Endothelial cell of umbilical vein (primary cell): ENCODE data around the gene HHATL. TPM values are rescaled to one million over a fixed set of nuclear protein-coding genes. Genes with fewer than 3 reads are reported as not detected.
A peak's percentile ranks its signal among the peaks of the same experiment; 100 is the strongest.

ENCODE experiments used
- BruUV-seq: library from RNA; stranded (reverse); fragments of 400-500 nt; replicated peaks from 2 replicates; lab custom pipeline; 2021; lab: Mats Ljungman, UMichigan
- CTCF ChIA-PET: fragments of 300-600, 350-600 bp; sonication (Branson Sonifier 250); formaldehyde crosslinking; loops from one replicate; lab custom pipeline; 2021; ENCODE audit warnings: antibody characterized with exemption, inconsistent platforms; lab: Charles Lee
- POLR2A ChIA-PET: fragments of 300-600, 350-600 bp; sonication (Branson Sonifier 250); formaldehyde crosslinking; loops from one replicate; lab custom pipeline; 2021; ENCODE audit warnings: antibody characterized with exemption, inconsistent platforms; lab: Charles Lee
- DNase-seq: peaks from one replicate; pipeline ENCODE4 v3.0.0-alpha.2; 2011; ENCODE audit warnings: low read depth, low spot score
- FAIRE-seq: peaks from 2 replicates; lab custom pipeline; 2011; peaks lifted over from hg19 to GRCh38; lab: Jason Lieb, UNC
- H2AFZ ChIP-seq: 2 replicates; pipeline ENCODE4 v1.6.0; 2012; ENCODE audit warnings: low read depth, low read length, control low read depth, inconsistent platforms
- H3K27ac ChIP-seq: 2 replicates; pipeline ENCODE4 v1.5.1; 2011; ENCODE audit warnings: low read depth, mild to moderate bottlenecking, control low read depth, low read length, moderate library complexity; ENCODE audit not compliant: insufficient read depth
- H3K27me3 ChIP-seq, 2 experiments: 2 replicates each; pipeline versions ENCODE4 v1.6.0 to v1.6.1; 2011; ENCODE audit warnings: low read length in 2 of 2, mixed read lengths in 1 of 2; ENCODE audit not compliant: control insufficient read depth in 2 of 2, insufficient read depth in 2 of 2
- H3K36me3 ChIP-seq, 2 experiments: 2 replicates in 1 of 2; 3 replicates in 1 of 2; pipeline ENCODE4 v1.5.1; 2011; ENCODE audit warnings: low read length in 2 of 2, mild to moderate bottlenecking in 1 of 2, moderate library complexity in 1 of 2; ENCODE audit not compliant: control insufficient read depth in 2 of 2, insufficient read depth in 2 of 2; ENCODE audit errors: extremely low read depth in 1 of 2
- H3K4me1 ChIP-seq: 3 replicates; pipeline ENCODE4 v1.5.1; 2011; ENCODE audit warnings: mild to moderate bottlenecking, low read length; ENCODE audit not compliant: control insufficient read depth, insufficient read depth; ENCODE audit errors: extremely low read depth
- H3K4me2 ChIP-seq: 2 replicates; pipeline ENCODE4 v1.6.1; 2011; ENCODE audit warnings: low read length, control low read depth, mixed read lengths; ENCODE audit not compliant: insufficient read depth
- H3K4me3 ChIP-seq, 3 experiments: fragments of 200-600 bp in 1 of 3; sonication (generic), shearing (Covaris generic) in 1 of 3; replicated peaks in 1 of 3; 2 replicates each; pipeline ENCODE4 v1.5.1; 2011 to 2016; ENCODE audit warnings: control low read depth in 3 of 3, low read length in 3 of 3, mild to moderate bottlenecking in 2 of 3, inconsistent platforms in 1 of 3, low read depth in 1 of 3, moderate library complexity in 1 of 3; ENCODE audit not compliant: insufficient read depth in 1 of 3
- H3K79me2 ChIP-seq: 2 replicates; pipeline ENCODE4 v1.6.0; 2012; ENCODE audit warnings: low read length, inconsistent platforms; ENCODE audit not compliant: control insufficient read depth, insufficient read depth
- H3K9ac ChIP-seq: replicated peaks from 2 replicates; pipeline ENCODE3; 2011; ENCODE audit warnings: low read length, control low read depth; ENCODE audit not compliant: insufficient read depth; ENCODE audit errors: extremely low read depth
- H3K9me1 ChIP-seq: replicated peaks from 3 replicates; pipeline ENCODE4 v1.6.0; 2011; ENCODE audit warnings: mild to moderate bottlenecking, low read length; ENCODE audit not compliant: control insufficient read depth, insufficient read depth; ENCODE audit errors: extremely low read depth
- H3K9me3 ChIP-seq: replicated peaks from 2 replicates; pipeline ENCODE4 v1.5.1; 2012; ENCODE audit warnings: low read length, inconsistent platforms; ENCODE audit not compliant: control insufficient read depth, insufficient read depth
- H4K20me1 ChIP-seq: replicated peaks from 2 replicates; pipeline ENCODE3; 2011; ENCODE audit warnings: mild to moderate bottlenecking, low read length; ENCODE audit not compliant: control insufficient read depth, insufficient read depth; ENCODE audit errors: extremely low read depth
- CTCF ChIP-seq, 2 donors: IDR thresholded peaks; 1 replicate in 1 of 2; 2 replicates in 1 of 2; pipeline ENCODE4 v1.5.1; 2011; ENCODE audit warnings: low read length in 2 of 2, mild to moderate bottlenecking in 2 of 2, moderate library complexity in 2 of 2, control low read depth in 1 of 2, inconsistent platforms in 1 of 2, low read depth in 1 of 2; ENCODE audit not compliant: insufficient read depth in 1 of 2; ENCODE audit errors: extremely low read depth in 1 of 2
- FOS ChIP-seq: IDR thresholded peaks from 2 replicates; pipeline ENCODE4 v1.6.1; 2011; ENCODE audit warnings: mild to moderate bottlenecking, low read length, moderate library complexity, borderline replicate concordance; ENCODE audit not compliant: insufficient read depth
- GATA2 ChIP-seq: IDR thresholded peaks from 2 replicates; pipeline ENCODE4 v1.7.0; 2011; ENCODE audit warnings: low read depth, mild to moderate bottlenecking, moderate library complexity, mixed read lengths, low read length; ENCODE audit not compliant: insufficient read length, insufficient read depth
- JUN ChIP-seq: IDR thresholded peaks from 2 replicates; pipeline ENCODE4 v1.6.1; 2011; ENCODE audit warnings: borderline replicate concordance, low read depth; ENCODE audit not compliant: insufficient read length, insufficient read depth
- MAX ChIP-seq: IDR thresholded peaks from 2 replicates; pipeline ENCODE4 v1.6.1; 2011; ENCODE audit not compliant: insufficient read depth, insufficient read length
- MYC ChIP-seq: IDR thresholded peaks from one replicate; pipeline ENCODE4 v1.6.1; 2011; ENCODE audit warnings: mild to moderate bottlenecking, low read depth, low read length
- POLR2A ChIP-seq: IDR thresholded peaks from 2 replicates; pipeline ENCODE4 v1.6.1; 2012; ENCODE audit warnings: low read depth, mild to moderate bottlenecking, control low read depth, low read length
- POLR2AphosphoS5 ChIP-seq: IDR thresholded peaks from 2 replicates; pipeline ENCODE4 v1.6.1; 2012; ENCODE audit warnings: low read depth, mild to moderate bottlenecking, control low read depth, low read length, moderate library complexity; ENCODE audit not compliant: insufficient read depth
- dilution Hi-C: fragments of 300-500 bp; cut with MboI; formaldehyde crosslinking; loops from one replicate; pipeline ENCODE4 v1.15.0; 2019; ENCODE audit warnings: low sequenced_read_pairs; ENCODE audit not compliant: extremely low pct_ligation_motif_present
- intact Hi-C: fragments of 100-400 bp; cut with micrococcal nuclease; formaldehyde crosslinking; loops from one replicate; pipeline ENCODE4 v1.10.0; 2022
- polyA plus RNA-seq, 4 experiments: library from polyadenylated mRNA; depleted of rRNA in 3 of 4; stranded (reverse) in 3 of 4; unstranded in 1 of 4; fragments of >200 nt; gene quantifications; 2 replicates each; pipeline versions ENCODE4 v1.2.1 to v1.2.3, GENCODE V29; 2011 to 2012; ENCODE audit warnings: missing spikeins in 1 of 4
- total RNA-seq: library from RNA; stranded (reverse); gene quantifications from 2 replicates; pipeline ENCODE4 v1.2.3, GENCODE V29; 2021

HHATL gene
- total and polyA plus RNA-seq, 2 donors (not counting 3 experiments of a cell fraction or from before 2014, with no cell fraction given): not detected

GRCh38 chr3:42665050-42665878 lies 37.3 kb downstream of the HHATL start:
- Histone ChIP-seq H2AFZ (no peak overlapping the region), H3K4me2 (no peak overlapping the region), H3K27ac (no peak overlapping the region), H3K9me3 (no peaks in the 10 kb centered on the region), H3K9me1 (no peaks in the 10 kb centered on the region), H3K4me3 (no peak overlapping the region), H3K9ac (no peak overlapping the region), H3K79me2 (no peaks in the 10 kb centered on the region), H3K36me3 (peaks cover 0 to 2% of the 10 kb centered on the region in 2 experiments), H4K20me1 (no peaks in the 10 kb centered on the region), H3K27me3 (no peaks in the 10 kb centered on the region), H3K4me1 (no peaks in the 10 kb centered on the region)
- TF ChIP-seq POLR2AphosphoS5: peak; percentile 27
- no peak for TF ChIP-seq FOS
- ChIA-PET CTCF (interaction anchor here (0.6 kb wide), 1 partner anchor 11 kb away, joined by 3 read pairs; the partner anchor contains the start of gene ZBTB47), POLR2A (no interaction called here)
- DNase-seq: no peak
- TSS peak; percentile 12 for BruUV-seq
- intact Hi-C loops (no loop called here), dilution Hi-C loops (no loop called here)
- no peak for FAIRE-seq

- no peaks in the 10 kb centered on the region for H3K79me2 ChIP-seq
- CTCF ChIA-PET: no interaction called here
- DNase-seq (no peak), FAIRE-seq (no peak)
- H4K20me1 ChIP-seq: no peaks in the 10 kb centered on the region
- no peak overlapping the region for H3K27ac ChIP-seq
- BruUV-seq: no TSS peak
- peaks cover 0 to 2% of the 10 kb centered on the region in 2 experiments for H3K36me3 ChIP-seq
- no peaks in the 10 kb centered on the region for H3K27me3 ChIP-seq
- H3K9me1 ChIP-seq: no peaks in the 10 kb centered on the region
- POLR2A ChIA-PET: no interaction called here
- no peak overlapping the region for H2AFZ ChIP-seq
- no peak overlapping the region for H3K4me3 ChIP-seq
- TF ChIP-seq JUN (no peak), CTCF (IDR thresholded peaks at IDR 0.05; ENCODE audit: extremely low read depth in 1 of 2, insufficient read depth in 1 of 2, low read depth in 1 of 2, low read length in 2 of 2) (no peak), MYC (no peak), POLR2A (no peak), MAX (no peak), FOS (no peak), POLR2AphosphoS5 (no peak), GATA2 (no peak)
- no peaks in the 10 kb centered on the region for H3K4me1 ChIP-seq
- H3K9me3 ChIP-seq: no peaks in the 10 kb centered on the region
- H3K9ac ChIP-seq: no peak overlapping the region
- no peak overlapping the region for H3K4me2 ChIP-seq
- dilution Hi-C loops (no loop called here), intact Hi-C loops (no loop called here)
Measured at GRCh38 chr3:42664438-42664803, 38.2 kb downstream of the HHATL start.
